Skeletal muscle tissue (tissue), 4 donors: ENCODE measurements around the gene CACHD1. TPM values are rescaled to one million over a fixed set of nuclear protein-coding genes. Genes with fewer than 3 reads are reported as not detected.
"Not testable (repeated sequence)": the region's sequence is repeated elsewhere in the genome, so short reads cannot be mapped to it uniquely, and the experiment has no call there.

ENCODE experiments used
- H3K27ac ChIP-seq: one replicate; pipeline ENCODE4 v1.7.0; 2013; ENCODE audit warnings: mild to moderate bottlenecking, low read depth, low read length, inconsistent platforms
- H3K27me3 ChIP-seq, 3 donors: one replicate each; pipeline ENCODE4 v1.7.0; 2013; ENCODE audit warnings: low read length in 3 of 3; ENCODE audit not compliant: control insufficient read depth in 3 of 3, insufficient read depth in 3 of 3
- H3K36me3 ChIP-seq, 3 donors: one replicate each; pipeline ENCODE4 v1.7.0; 2013; ENCODE audit warnings: low read length in 3 of 3; ENCODE audit not compliant: control insufficient read depth in 3 of 3, insufficient read depth in 3 of 3
- H3K4me1 ChIP-seq, 3 donors: one replicate each; pipeline ENCODE4 v1.7.0; 2013; ENCODE audit warnings: low read length in 3 of 3, mild to moderate bottlenecking in 3 of 3; ENCODE audit not compliant: control insufficient read depth in 3 of 3, insufficient read depth in 3 of 3
- H3K4me3 ChIP-seq, 3 donors: one replicate each; pipeline ENCODE4 v1.7.0; 2013; ENCODE audit warnings: low read length in 3 of 3
- H3K9ac ChIP-seq, 3 donors: one replicate each; pipeline ENCODE4 v1.7.0; 2013; ENCODE audit warnings: low read length in 3 of 3, mild to moderate bottlenecking in 3 of 3, moderate library complexity in 2 of 3, low read depth in 1 of 3
- H3K9me3 ChIP-seq, 3 donors: one replicate each; pipeline ENCODE4 v1.7.0; 2013; ENCODE audit warnings: low read length in 3 of 3; ENCODE audit not compliant: control insufficient read depth in 3 of 3
- total RNA-seq: library from RNA; depleted of rRNA; stranded (reverse); fragments of >200 nt; gene quantifications from one replicate; pipeline ENCODE4 v1.2.3, GENCODE V29; 2014
- donor health status: Osteomylitis.

Gene CACHD1
- total RNA-seq, 1 donor from 2014 or later, result 12.5 TPM

GRCh38 chr1:64595871-64596515, 126.1 kb downstream of the CACHD1 start:
- Histone ChIP-seq H3K4me3 (no peak overlapping the region), H3K27ac (no peak overlapping the region), H3K9ac (no peak overlapping the region), H3K4me1 (peaks cover 0 to 3% (median 0%) of the 10 kb centered on the region in 3 donors), H3K36me3 (no peaks in the 10 kb centered on the region), H3K27me3 (no peaks in the 10 kb centered on the region), H3K9me3 (no peaks in the 10 kb centered on the region)

- no peak overlapping the region for H3K9ac ChIP-seq
- no peaks in the 10 kb centered on the region for H3K27me3 ChIP-seq
- H3K36me3 ChIP-seq, result no peaks in the 10 kb centered on the region
- H3K4me3 ChIP-seq, result no peak overlapping the region
- no peaks in the 10 kb centered on the region for H3K9me3 ChIP-seq
- H3K4me1 ChIP-seq, result peaks cover 0 to 3% (median 0%) of the 10 kb centered on the region in 3 donors
- H3K27ac ChIP-seq, result no peak overlapping the region
Observed at GRCh38 chr1:64597113-64597512, 127.2 kb downstream of the CACHD1 start.

GRCh38 chr1:64598100-64598571, 128.2 kb downstream of the CACHD1 start:
- no peaks in the 10 kb centered on the region for H3K27me3 ChIP-seq
- no peaks in the 10 kb centered on the region for H3K36me3 ChIP-seq
- no peak overlapping the region for H3K27ac ChIP-seq
- H3K4me1 ChIP-seq, result peaks cover 0 to 3% (median 0%) of the 10 kb centered on the region in 3 donors
- no peak overlapping the region for H3K9ac ChIP-seq
- no peak overlapping the region for H3K4me3 ChIP-seq
- H3K9me3 ChIP-seq, result no peaks in the 10 kb centered on the region

- no peaks in the 10 kb centered on the region for H3K27me3 ChIP-seq
- H3K4me3 ChIP-seq, result no peak overlapping the region
- H3K27ac ChIP-seq, result no peak overlapping the region
- no peak overlapping the region for H3K9ac ChIP-seq
- H3K4me1 ChIP-seq, result peaks cover 0 to 2% (median 0%) of the 10 kb centered on the region in 3 donors
- no peaks in the 10 kb centered on the region for H3K9me3 ChIP-seq
- H3K36me3 ChIP-seq, result no peaks in the 10 kb centered on the region
Observed at GRCh38 chr1:64599242-64599641, 129.3 kb downstream of the CACHD1 start.

GRCh38 chr1:64601207-64601606, 131.3 kb downstream of the CACHD1 start:
- Histone ChIP-seq H3K9me3 (no peaks in the 10 kb centered on the region), H3K36me3 (no peaks in the 10 kb centered on the region), H3K27me3 (no peaks in the 10 kb centered on the region), H3K27ac (no peak overlapping the region), H3K4me1 (no peaks in the 10 kb centered on the region), H3K9ac (no peak overlapping the region), H3K4me3 (no peak overlapping the region)

DNA sequence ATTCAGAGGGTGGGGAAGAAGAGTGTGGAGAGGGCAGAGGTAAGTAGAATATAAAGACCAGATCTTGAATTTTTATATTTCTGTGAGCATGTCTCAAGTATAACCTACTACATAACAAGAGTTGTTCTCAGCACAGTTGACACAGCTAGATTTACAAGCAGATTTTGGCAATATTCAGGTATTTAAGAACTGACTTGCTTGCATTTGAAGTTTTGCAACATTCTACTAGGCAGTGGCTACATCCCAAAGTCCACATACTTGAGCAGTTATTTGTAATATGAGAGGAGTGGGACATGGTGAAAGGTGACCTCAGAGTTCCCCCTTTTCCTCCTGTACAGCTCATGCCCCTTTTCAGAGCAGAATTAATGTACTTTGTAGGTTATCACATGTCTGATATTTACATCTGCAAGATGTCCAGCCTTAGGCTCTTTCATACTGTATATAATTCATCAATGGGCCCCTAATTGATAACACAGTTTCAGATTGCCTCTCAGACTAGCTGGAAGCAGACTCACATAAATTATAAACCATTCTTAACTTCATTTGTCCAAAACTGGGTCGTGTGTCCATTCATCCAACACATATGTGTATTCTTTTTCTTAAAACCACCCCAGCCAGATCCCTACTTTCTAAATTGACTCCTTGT, 138.2 kb downstream of the CACHD1 start:
- no peaks in the 10 kb centered on the region for H3K4me1 ChIP-seq
- no peak overlapping the region for H3K9ac ChIP-seq
- H3K9me3 ChIP-seq, result no peaks in the 10 kb centered on the region
- H3K4me3 ChIP-seq, result no peak overlapping the region
- H3K27me3 ChIP-seq, result no peaks in the 10 kb centered on the region
- no peak overlapping the region for H3K27ac ChIP-seq
- peaks cover 0 to 2% (median 0%) of the 10 kb centered on the region in 3 donors for H3K36me3 ChIP-seq

DNA sequence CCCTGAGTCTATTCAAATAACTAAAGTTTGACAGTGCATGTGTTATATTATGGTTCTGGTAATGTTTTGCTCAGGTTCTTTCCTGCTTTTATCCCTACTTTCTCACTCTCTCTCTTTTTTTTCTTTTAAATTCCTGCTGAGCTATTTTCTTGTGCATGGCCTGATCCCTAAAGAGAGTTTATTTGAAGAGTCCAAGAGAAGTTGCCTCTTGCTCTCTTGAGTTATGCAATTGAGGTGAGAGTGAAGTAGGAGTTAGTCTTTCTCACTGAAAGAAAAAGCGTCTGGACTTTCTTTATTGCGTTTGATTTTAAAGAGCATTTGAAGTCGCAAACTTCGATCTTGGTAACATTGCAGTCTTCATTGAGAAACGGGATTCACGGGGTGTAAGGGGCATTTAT, 138.7 kb downstream of the CACHD1 start:
- no peak overlapping the region for H3K9ac ChIP-seq

DNA sequence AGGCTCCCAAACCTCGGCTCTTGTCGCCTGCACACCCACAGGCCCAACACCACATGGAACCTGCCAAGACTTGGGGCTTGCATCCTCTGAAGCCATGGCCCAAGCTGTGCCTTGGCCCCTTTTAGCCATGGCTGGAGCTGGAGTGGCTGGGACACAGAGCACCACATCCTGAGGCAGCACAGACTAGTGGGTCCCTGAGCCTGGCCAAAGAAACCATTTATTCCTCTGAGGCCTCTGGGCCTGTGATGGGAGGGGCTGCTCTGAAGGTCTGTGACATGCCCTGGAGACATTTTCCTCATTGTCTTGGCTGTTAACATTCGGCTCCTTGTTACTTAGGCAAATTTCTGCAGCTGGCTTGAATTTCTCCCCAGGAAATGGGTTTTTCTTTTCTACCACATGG, 141.0 kb downstream of the CACHD1 start:
- H3K4me3 ChIP-seq, H3K27me3 ChIP-seq, H3K27ac ChIP-seq, H3K9ac ChIP-seq, H3K9me3 ChIP-seq, H3K36me3 ChIP-seq: not testable (repeated sequence)
- H3K4me1 ChIP-seq, result peaks cover 4 to 11% (median 9%) of the 10 kb centered on the region in 3 donors

More for the DNA sequence above, 138.7 kb downstream of the CACHD1 start:
- Histone ChIP-seq H3K27me3 (no peaks in the 10 kb centered on the region), H3K27ac (no peak overlapping the region), H3K36me3 (peaks cover 0 to 2% (median 0%) of the 10 kb centered on the region in 3 donors), H3K9me3 (no peaks in the 10 kb centered on the region), H3K4me3 (no peak overlapping the region), H3K4me1 (no peaks in the 10 kb centered on the region)

GRCh38 chr1:64616039-64616438, 146.1 kb downstream of the CACHD1 start:
- peak overlapping the region; percentile 69 for H3K27ac ChIP-seq
- peaks cover 0 to 2% (median 0%) of the 10 kb centered on the region in 3 donors for H3K36me3 ChIP-seq
- peaks cover 4 to 15% (median 12%) of the 10 kb centered on the region in 3 donors for H3K4me1 ChIP-seq
- H3K9ac ChIP-seq, result peak overlapping the region in 1 of 3 donors; percentile 16
- no peaks in the 10 kb centered on the region for H3K9me3 ChIP-seq
- no peaks in the 10 kb centered on the region for H3K27me3 ChIP-seq
- peak overlapping the region in 1 of 3 donors; percentile 41 for H3K4me3 ChIP-seq

DNA sequence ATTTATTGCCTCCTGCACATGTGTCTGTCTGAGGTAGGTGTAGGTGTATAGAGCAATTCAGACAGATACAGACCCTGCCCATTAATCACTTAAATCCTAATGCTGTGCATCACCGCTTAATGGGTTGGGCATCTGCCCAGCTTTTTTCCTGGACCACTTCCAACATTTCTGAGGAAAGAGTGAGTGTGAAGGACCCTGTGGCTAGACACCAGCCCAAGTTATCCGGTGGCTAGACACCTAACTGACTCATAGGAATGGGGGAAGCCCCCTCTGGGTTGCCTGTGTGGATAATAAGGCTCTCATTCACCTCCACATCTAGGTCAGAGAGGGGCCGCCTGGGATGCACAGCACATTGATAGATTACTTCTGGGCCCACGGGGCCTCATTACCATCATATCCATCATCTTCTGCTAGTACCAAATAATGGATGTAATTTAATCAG, 153.8 kb downstream of the CACHD1 start:
- Histone ChIP-seq H3K36me3 (no peaks in the 10 kb centered on the region), H3K4me3 (no peak overlapping the region), H3K27ac (no peak overlapping the region), H3K27me3 (no peaks in the 10 kb centered on the region), H3K9ac (no peak overlapping the region), H3K4me1 (peaks cover 4 to 10% (median 4%) of the 10 kb centered on the region in 3 donors), H3K9me3 (no peaks in the 10 kb centered on the region)
